ENCODE data around the gene LRRFIP2. TPM values are rescaled to one million over a fixed set of nuclear protein-coding genes. Genes with fewer than 3 reads are reported as not detected.
A peak's percentile ranks its signal among the peaks of the same experiment; 100 is the strongest.
"Not testable (repeated sequence)": the region's sequence is repeated elsewhere in the genome, so short reads cannot be mapped to it uniquely, and the experiment has no call there.

Gene LRRFIP2
- total RNA-seq, 1 experiment from 2014 or later, result 32.3 TPM

DNA sequence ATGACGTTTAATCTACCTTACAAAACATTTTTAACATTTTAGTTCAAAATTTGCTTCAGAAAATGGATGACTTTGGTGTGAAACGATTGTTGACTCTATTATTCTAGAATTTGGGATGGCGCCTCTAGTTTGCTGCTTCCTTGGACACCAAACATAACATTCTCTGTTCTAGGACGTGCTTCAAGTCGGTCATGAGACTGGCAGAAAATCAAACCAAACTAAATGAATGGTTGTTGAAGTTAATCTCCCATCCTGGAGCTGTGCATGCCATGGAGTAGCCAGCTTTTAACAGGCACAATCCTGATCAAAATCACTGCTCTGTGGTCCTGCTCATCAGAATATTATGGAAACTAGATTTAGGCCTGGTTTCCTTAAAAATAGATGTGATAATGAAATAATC is 9.6 kb upstream of the LRRFIP2 start:
- no peak for DNase-seq (ENCODE audit: low spot score)

DNA sequence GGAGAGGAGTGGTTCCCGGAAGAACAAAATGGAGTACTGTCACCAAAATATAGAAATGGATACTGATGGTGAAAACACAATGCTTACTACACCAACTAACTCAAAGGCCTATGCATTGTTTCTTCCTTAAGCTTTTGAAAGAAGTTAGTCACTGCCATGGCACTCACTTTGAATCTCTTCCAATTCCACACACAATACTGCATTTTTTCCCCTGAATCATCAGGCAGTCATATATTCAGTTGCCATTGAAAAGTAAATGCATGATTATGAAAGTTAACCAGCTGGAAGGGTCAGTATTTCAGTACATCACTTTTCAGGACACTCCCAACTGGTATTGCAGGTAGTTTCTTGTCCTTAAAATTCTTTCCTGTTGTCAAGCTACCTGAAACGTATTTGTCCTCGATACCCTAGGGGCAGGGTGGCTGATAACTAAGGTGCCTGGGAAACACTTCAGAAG is 9.0 kb upstream of the LRRFIP2 start:
- DNase-seq (ENCODE audit: low spot score), result no peak

DNA sequence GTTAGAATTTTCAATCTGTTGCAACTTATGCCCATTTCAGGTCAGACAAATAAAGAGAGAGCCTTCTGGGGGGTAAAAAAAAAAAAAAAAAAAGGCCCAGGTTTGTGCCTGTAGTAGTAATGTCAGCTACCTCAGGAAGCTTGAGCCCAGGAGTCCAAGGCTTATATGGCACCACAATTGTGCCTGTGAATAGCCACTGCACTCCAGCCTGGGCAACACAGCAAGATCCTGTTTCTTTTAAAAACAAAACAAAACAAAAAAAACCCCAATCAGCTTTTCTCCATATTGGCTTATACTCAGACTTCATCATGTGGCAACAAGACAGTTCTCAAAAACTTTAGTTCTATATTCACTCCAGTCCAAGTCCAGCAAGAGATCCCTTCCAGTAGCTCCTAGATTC is 8.4 kb upstream of the LRRFIP2 start:
- no peak for DNase-seq (ENCODE audit: low spot score)

DNA sequence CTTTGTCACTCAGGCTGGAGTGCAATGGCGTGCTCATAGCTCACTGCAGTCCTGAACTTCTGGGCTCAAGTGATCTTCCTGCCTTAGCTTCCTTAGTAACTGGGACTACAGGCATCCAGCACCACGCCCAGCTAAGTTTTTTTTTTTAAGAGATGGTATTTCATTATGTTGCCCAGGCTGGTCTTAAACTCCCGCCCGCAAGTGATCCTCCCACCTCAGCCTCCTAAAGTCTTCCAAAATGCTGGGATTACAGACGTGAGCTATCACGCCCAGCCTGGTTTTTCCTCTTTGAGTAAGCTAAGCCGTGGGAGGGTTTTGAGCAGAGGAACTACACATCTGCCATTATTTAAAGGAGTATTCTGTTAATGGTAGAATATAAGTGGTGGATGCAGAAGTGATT is 7.4 kb upstream of the LRRFIP2 start:
- no peak for DNase-seq (ENCODE audit: low spot score)

DNA sequence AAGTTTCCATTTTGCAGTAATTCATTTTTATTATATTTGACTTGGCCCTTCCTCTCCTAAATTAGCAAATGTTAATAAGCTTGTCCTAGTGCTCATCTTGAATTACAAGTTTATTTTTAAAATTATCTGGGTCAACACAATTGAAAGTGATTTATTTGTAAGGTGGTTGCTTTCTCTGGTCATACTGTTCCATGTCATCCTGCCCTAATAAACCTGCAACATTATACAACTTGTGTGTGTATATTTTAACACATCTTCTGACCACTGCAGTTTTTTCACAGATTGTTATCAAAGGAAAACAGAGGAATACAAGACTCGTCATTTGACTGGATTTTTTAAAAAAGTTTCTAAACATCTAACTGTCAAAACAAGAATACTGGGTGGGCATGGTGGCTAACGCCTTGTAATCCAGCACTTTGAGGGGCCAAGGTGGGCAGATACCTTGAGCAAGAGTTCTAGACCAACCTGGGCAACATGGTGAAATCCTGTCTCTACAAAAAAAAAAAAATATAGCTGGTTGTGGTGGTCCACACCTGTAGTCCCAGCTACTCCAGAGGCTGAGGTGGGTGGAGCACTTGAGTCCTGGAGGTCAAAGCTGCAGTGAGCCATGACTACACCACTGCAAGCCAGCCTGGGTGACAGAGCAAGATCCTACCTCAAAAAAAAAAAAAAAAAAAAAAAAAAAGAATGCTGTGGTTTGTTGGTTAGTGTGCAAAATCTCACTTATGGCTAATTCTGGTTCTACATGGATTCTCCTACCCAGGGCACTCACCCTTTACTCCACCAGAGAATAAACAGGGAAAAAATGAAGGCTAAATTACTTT is 5.0 kb upstream of the LRRFIP2 start:
- no peak for DNase-seq (ENCODE audit: low spot score)

DNA sequence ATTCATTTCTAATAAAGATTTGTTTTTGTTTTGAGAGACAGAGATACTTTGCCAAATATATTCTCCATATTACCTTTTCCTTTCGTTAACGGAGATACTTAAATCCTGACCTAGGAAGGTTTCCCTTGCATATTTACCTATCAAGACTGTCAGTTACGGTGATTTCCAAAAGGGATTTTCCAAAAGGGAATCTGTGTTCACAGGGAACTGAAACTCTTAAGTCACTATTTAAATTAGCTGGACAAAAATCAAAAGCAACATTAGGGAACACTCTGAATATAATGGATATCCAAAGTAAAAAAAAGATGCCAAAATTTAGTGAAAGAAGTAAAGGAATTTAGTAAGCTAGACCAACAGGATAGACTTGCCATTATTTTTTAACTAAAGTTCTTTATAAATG is 576 bp downstream of the LRRFIP2 start:
- no peak for DNase-seq (ENCODE audit: low spot score)

DNA sequence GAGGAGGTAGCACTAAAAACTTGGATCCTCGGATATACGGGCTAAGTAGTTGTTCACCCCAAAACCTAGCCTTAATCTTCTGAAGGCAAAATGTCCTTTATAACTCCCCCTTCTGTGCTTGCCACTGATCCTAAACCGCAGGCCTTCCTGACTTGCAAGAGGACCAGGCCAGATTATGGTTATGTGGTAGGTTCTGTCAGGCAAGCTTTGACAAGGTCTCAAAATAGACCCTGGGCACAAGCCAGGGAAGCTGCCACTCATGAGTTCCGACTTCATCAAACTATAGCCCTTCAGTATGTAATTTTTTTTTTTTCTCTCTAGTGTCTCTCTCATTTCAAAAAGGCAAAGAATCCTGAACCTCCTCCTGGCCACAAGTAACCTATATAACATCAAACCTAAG is 3.2 kb downstream of the LRRFIP2 start:
- DNase-seq (ENCODE audit: low spot score), result no peak

DNA sequence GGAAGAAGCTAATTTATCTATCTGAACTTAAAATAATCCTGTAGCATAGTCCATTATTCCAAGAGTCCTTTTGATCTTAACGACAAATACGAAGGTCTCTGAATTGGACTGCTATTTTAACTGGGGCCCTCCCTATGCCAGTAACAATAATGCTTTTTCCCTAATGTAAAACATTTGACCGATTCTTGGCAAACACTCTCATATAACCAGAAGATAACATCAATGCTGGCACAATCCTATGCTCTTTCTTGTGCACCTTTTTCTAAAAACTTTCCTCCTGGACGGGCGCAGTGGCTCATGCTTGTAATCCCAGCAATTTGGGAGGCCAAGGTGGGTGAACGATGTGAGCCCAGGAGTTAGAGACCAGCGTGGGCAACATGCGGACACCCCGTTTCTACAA is 3.9 kb downstream of the LRRFIP2 start:
- no peak for DNase-seq (ENCODE audit: low spot score)

DNA sequence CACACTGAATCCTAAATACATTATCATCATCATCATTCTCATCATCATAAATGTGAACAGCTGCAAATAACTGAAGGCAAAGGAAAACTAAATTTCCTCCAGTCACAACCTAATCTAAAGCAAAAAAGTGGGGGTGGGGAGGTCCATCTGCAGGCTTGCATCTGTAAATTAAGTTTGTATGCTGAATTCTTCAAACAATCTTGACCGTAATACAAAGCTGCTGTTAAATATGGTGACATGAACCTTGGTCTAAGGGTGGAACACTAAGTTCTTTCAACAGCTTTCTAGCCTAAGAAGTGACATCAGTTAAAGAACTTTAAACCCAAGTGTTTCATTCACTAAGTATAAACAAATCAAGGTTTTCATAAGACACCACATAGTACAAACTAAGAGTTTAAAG is 4.3 kb downstream of the LRRFIP2 start:
- no peak for DNase-seq (ENCODE audit: low spot score)

DNA sequence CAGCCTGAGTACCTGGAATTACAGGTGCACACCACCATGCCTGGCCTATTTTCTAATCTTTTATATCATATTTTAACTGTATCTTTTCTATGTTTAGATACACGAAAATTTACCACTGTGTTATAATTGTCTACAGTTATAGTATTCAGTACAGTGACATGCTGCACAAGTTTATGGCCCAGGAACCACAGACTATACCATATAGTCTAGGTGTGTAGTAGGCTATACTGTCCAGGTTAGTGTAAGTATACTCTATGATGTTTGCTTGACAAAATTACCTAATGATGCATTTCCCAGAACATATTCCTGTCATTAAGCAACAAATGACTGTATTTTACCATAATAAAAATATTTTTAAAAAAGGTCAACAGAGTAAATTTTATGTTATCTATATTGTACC is 5.5 kb downstream of the LRRFIP2 start:
- no peak for DNase-seq (ENCODE audit: low spot score)

DNA sequence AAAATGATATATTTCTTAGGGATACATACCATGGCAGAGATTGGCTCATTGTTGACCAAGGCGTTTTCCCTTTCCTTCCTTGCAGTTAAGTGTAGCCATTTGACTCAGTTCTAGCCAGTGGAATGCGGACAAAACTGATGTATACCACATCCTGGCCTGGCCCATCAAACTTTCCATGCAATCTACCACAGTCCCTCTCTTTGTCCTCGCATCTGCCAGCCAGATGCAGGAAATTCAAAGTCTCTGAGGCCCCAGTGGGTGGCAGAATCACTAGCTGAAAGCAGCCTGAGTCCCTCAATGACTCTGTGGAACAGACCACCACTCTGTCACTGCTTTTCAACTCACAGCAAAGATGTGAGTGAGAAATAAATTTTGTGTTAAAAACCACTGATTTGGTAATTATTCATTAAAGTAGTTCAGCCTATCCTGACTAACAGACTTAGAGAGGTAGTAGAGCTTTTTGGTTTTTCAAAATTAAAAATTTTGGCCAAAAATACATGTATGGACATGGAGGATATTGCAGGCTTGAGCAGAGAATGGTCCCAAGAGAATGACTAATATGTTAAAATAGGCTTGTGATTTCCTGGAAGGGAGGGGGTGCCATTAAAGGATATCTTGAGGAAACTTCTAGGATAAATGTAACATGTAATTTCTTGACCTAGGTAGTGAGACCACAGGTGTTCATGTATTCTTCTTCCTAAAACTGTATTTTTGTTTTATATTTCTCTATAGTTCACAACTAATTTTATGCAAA is 10.9 kb downstream of the LRRFIP2 start:
- DNase-seq (ENCODE audit: low spot score), result no peak

DNA sequence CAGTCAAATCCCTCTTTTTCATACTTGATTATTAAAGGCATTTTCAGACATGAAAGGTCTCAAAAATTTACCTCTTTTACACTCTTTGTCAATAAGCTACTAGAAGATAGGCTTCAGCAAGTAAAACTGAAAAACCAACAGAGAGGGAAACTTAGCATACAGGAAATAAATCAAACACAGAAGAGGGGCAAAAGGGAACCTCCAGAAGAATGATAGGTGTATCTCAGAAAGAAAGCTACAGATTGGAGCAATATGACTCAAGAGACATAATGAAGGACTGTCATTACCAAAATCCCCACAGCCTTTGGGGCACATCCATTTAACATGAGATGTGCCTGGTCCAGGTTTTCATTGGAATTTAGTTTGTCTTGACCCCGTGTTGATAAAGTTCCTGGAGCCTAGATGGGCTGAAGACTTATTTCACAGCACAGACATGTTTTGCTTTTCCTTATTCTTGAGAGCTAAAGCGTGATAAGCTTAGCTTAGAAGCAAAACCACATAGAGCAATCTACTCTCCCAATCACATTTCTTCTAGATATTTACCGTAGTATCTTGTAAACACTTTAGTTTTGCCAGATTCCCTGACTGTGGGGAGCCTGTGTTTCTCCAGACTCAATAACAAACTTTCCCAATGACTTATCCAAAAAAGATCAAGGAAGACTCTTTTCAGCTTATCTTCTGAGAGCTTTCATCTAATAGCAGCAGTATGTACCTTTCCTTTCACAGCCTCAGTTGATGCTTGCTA is 11.7 kb downstream of the LRRFIP2 start:
- DNase-seq (ENCODE audit: low spot score), result no peak

DNA sequence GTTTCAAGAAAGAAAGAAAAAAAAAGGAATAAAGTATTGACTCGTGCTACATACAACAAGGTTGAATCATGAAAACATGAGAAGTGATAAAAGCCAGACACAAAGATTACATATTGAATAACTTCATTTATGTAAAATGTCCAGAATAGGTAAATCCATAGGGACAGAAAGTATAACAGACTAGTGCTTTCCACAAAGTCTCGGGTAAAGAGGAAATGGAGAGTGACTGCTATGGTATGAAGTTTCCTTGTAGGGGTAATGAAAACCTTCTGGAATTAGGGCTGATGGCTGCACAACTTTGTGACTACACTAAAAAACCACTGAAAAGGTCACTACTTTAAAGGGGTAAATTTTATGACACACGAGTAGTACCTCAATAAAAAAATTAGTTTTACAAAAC is 13.0 kb downstream of the LRRFIP2 start:
- no peak for DNase-seq (ENCODE audit: low spot score)

DNA sequence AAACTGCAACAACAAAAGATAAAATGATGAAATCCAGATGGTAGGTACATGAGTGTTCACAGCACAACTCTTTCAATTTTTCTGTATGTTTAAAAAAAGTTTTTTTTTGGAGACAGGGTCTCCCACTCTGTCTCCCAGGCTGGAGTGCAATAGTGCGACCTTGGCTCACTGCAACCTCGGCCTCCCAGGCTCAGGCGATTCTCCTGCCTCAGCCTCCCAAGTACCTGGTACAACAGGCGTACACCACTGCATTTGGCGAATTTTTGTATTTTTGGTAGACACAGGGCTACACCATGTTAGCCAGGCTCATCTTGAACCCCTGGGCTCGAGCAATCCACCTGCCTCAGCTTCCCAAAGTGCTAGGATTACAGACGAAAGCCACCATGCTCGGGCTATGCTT is 18.6 kb downstream of the LRRFIP2 start:
- DNase-seq (ENCODE audit: low spot score), result no peak

DNA sequence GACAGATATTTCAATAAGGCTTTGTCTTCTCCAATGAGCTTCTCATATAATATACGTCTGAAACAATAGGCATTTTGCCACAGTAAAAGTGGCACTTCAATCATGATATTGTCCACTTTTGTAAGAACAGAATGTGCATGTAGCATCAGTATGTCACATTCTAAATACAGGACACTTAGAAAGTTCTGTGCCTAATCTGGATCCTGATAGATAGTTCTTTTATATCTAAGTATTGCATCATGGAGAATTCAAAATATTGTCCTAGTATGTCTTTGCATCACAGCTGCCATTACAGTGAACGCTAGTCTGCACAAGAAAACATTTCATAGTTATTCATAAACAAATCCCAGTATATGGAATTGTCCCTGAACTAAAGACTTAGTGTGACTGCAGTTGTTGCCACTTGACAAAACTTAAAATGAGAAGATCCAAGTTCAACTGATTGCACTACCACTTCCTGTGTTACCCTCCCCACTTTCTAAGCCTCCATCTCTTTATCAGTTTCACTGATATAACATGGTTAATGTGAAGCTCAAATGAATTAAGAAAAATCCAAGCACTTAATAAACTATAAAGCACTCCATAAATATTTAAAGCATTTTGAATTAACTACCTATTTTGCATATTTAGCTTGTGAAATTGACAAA is 19.6 kb downstream of the LRRFIP2 start:
- no peak for DNase-seq (ENCODE audit: low spot score)

DNA sequence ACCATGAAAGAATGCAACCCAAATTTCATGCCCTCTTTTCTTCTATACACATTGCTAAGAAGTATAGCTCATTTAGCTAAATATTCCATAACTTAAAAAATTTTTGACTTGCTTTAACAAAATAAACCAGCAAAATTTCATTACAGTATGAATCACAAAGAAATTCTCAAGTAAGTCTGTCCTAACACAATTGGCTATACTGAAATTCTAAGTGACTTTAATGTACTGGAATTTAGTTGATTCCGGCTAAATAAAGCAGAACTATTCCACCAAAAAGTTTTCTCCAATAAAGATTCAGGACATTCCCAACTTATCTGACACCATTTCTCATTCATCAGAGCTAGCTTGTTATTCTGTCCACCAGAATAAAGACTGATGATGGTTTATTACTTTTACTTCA is 23.8 kb downstream of the LRRFIP2 start:
- no peak for DNase-seq (ENCODE audit: low spot score)

DNA sequence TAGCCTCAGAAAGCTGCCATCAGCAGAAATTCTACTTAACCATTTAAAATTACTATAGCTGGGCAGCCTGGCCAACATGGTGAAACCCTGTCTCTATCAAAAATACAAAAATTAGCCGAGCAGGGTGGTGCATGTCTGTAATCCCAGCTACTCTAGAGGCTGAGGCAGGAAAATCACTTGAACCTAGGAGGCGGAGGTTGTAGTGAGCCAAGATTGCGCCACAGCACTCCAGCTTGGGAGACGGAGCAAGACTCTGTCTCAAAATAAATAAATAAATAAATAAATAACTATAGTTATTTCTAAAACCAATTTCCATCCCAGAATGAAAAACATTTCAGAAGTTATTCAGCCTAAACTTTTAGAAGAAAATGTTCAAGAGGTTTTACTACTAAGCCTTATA is 25.1 kb downstream of the LRRFIP2 start:
- no peak for DNase-seq (ENCODE audit: low spot score)

DNA sequence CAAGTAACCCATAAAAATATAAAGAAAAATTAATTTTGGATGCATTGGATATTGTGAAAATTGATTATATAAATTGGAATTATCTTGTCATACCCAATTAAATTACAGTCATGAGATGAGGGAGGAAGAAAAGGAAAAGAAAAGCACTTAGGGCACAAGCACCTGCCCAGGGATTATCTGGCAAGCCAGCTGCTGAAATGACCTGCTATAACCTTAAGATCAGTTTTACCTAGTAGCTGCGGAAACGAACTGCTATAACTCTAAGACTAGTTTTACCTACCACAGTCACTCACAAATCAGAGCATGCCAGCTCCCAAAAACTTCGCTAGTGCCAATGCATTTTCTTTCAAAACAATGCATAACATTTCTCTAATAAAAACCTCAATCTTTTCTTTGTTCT is 26.2 kb downstream of the LRRFIP2 start:
- no peak for DNase-seq (ENCODE audit: low spot score)

DNA sequence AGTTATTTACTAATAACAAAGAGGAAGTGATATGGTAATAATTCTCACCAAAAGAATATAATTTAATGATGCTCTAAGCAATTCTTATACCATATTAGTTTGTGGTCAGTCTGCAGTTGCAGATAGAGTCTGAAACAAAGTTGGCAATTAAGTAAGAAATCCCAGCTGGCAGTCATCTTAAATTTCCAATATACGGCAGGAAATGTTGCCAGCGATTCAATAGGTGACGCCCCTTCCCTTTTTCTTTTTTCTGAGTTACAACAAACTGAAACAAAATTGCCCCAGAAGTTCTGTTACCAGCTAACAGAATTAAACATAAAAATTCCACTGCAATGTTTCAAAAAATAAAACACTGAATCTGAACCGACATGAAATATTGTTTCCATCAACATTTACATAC is 26.7 kb downstream of the LRRFIP2 start:
- no peak for DNase-seq (ENCODE audit: low spot score)

DNA sequence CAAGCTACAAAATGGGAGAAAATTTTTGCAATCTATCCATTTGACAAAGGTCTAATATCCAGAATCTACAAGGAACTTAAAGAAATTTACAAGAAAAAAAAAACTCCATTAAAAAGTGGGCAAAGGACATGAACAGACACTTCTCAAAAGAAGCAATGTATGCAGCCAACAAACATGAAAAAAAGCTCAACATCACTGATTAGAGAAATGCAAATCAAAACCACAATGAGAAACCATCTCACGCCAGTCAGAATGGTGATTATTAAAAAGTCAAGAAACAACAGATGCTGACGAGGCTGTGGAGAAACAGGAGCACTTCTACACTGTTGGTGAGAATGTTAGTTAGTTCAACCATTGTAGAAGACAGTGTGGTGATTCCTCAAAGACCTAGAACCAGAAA is 27.5 kb downstream of the LRRFIP2 start:
- DNase-seq (ENCODE audit: low spot score), result not testable (repeated sequence)

DNA sequence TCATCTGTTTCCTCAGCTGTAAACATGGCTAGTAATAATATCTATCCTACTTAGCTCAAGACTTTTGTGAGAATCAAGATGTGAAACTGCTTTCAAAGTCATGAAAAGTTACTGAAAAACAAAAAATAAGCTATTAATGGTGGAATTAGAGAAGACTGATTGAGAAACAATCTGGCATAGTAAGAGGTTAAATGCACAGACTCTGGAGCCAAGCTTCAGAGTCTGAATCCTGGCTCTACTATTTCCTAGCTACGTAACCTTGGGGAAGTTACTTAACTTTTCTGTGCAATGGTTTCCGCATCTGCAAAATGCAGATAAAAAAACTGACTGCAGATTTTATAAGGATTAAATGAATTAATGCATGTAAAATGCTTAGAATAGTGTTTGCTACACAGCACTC is 28.8 kb downstream of the LRRFIP2 start:
- DNase-seq (ENCODE audit: low spot score), result no peak

DNA sequence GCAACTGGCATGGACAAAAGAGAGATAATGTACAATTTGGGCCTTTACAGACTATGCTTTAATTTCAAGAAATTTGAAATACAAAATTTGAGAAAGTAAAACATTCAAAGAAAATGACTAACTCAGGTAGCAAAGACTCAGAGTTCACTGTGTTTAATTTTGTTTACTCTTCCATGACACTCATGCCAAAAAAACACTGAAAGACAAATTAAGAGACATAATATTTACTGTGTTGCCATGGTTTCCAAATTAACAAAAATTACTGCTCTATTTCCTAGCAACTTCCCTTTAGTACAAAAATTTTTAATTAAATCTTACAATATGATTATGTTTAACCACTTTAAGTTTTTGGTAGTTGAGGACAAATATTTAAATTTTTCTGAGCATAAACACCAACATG is 29.6 kb downstream of the LRRFIP2 start:
- peak; percentile 9 for DNase-seq (ENCODE audit: low spot score)
